Measurements from ENCODE around the gene HLA-G.

DNA sequence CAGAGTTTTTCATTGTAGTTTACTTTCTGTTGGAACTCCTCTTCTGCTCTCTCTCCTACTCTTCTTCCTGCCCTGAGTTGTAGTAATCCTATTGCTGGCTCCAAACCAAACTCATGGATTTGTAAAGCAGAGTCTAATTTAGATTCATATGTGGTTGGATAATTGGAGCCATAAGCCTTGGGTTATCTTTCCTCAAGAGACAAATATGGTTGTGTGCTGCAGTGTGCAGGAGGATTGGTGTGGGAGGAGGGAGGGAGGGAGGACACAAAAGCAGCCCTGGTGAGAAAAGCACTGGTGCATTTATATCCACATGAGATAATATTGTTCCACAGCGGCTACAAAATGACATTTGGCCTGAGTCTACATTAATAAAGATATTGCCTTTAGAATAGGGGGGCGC lies 4.2 kb downstream of the HLA-G start:
- TF ChIP-seq, protein P1, sequence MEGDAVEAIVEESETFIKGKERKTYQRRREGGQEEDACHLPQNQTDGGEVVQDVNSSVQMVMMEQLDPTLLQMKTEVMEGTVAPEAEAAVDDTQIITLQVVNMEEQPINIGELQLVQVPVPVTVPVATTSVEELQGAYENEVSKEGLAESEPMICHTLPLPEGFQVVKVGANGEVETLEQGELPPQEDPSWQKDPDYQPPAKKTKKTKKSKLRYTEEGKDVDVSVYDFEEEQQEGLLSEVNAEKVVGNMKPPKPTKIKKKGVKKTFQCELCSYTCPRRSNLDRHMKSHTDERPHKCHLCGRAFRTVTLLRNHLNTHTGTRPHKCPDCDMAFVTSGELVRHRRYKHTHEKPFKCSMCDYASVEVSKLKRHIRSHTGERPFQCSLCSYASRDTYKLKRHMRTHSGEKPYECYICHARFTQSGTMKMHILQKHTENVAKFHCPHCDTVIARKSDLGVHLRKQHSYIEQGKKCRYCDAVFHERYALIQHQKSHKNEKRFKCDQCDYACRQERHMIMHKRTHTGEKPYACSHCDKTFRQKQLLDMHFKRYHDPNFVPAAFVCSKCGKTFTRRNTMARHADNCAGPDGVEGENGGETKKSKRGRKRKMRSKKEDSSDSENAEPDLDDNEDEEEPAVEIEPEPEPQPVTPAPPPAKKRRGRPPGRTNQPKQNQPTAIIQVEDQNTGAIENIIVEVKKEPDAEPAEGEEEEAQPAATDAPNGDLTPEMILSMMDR (IDR thresholded peaks at IDR 0.05; ENCODE audit: borderline replicate concordance, extremely low read depth, low read length, poor library complexity, severe bottlenecking), result no peak
- TF ChIP-seq EZH2 (IDR thresholded peaks at IDR 0.05; ENCODE audit: borderline replicate concordance, low read depth, low read length, severe bottlenecking), result no peak
